DMS 273 (cell line): ENCODE data around the gene NLK.
"Not testable (repeated sequence)": the region's sequence is repeated elsewhere in the genome, so short reads cannot be mapped to it uniquely, and the experiment has no call there.

Experiments used
- DNase-seq: peaks from one replicate; lab custom pipeline; 2025; ENCODE audit not compliant: unreplicated experiment; lab: John Stamatoyannopoulos, UW

The NLK gene

DNA sequence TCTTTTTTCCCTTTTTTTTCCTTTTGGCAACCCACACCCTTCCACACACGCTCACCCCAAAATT, at the start of gene NLK:
NLK (plus strand) TSS at position 21 of the 64 bp plus-strand sequence. CDS start 197 bp downstream, outside the sequence.
- DNase-seq = no peak

DNA sequence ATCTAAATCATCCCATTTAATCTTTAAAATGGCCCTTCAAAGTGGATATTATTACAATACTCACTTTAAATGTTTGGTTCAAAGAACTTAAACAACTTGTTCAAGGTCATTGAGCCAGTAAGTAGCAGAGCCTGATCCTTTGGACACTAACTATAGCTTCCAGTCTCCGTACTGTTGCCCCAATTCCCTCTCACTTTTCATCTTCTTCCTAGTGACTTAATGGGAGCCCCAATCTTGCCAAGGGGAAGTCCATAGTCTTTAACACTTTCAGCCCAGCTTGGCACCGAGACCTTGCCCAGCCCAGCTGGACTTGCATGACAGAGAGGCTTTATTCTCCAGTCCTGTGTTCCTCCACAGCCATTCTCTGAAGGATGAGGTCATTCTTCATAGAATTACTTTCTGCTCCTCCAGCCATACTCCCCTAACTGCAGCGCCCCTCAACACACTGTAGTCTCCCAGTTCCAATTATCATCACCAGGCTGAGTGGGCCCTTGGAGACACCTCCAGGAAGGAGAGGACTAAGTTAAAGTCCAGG, 49.2 kb upstream of the NLK start:
- no peak for DNase-seq

DNA sequence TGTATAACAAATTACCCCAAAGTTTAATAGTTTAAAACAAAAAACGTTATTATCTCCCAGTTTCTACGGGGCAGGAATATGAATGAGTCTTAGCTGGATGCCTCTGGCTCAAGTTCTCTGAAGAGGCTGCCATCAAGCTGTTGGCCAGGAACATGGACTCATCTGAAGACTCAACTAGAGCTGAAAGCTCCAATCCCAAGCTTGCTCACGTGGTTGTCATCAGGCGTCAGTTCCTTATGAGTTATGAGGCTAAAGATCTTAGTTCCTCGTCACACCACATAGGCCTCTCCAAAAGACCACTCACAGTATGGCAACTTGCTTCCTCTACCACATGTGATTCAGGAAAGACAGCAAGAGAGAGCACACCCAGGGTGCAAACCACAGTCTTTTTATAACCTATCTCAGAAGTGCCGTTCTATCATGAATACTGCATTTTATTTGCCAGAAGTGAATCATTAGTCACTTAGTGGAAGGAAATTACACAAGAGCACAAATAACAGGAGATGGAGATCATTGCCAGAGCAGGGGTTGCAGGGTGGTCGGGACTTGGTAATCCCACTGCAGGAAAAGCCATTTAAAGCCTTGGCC, 48.7 kb upstream of the NLK start:
- no peak for DNase-seq

DNA sequence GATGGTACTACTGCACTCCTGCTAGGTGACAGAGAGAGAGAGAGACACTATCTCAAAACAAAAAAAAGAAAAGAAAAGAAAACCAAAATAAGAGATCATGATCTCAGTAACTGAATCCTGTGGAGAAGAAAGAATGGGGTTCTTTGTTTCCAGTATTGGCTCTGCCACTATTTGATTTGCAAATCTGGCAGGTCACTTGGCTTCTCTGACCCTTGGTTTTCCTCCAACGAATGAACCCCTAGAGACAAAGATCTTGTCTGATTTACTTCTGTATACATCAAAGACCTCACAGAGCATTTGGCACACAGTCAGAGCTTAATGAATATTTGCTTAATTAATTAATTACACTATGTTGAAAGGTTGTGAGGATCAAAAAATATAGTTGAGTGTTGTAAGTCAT, 47.9 kb upstream of the NLK start:
- no peak for DNase-seq

DNA sequence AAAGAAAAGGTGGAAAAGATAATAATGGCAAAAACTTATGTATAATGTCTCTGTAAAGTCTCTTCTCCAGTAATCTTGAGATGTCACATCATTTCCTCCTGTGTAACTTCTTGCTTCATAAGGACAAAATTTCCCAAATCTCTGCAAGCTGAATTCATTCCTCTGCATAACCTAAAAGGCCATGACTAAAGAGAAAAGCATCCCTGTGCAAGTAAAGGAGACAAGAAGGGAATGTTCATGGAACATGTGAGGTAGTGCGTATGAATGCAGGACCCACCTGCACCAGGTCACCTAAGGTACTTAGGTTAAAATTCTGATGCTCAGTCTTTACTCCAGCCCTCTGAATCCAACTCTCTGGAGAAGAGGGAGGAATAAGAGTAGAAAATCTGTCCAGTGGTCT, 46.9 kb upstream of the NLK start:
- DNase-seq = no peak

DNA sequence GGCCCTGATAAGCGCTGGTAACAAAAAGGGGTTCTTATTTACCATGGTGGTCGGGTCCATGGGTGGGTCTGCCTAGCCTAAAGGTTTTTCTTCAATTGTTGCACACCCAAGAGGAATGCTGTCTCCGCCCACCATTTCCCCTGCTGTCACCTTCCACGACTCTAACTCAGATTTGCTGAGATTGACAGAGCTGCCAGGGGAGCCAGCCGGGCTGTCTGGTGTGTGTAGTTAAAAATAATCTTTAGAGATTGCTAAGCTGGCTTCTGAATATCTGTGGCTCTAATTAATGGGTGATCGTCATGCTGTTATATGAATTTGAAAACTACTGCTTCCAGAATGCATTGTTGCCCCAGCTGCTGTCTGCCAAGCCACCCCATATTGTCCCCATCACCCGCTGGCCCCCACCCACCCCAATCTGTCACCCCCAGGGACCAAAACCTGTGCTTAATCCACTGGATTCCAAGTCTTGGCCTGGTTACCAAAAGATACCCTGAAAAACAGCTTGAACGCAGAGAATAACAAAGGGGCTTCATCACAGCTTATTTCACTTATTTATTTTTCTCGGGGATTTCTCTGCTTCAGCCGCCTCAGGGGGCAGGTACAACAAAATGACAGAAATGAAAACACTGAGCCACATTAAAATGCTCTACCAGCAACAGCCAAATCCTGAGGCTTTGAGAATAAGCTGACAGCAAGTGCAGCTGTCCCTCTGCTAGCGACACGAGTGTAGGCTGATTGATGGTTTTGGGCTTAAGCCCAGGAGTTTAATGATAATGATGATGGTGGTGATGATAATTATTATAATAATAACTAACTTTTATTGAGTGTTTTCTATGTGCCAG, 46.1 kb upstream of the NLK start:
- peak; percentile 57 for DNase-seq

DNA sequence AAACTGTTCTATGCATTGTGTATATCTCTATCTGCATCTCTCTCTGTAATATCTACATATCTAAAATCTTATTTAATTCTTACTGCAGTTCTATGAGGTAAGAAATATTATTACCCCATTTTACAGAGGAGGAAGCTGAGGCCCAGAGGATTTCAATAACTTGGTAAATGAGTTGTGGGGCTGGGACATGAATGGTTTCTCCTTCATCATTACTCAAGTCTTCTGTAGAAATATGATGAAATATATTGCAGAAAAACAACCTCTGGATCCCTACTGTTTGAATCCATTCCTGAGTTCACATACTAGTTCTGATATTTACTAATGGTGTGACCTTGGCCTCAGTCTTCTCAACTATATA, 45.5 kb upstream of the NLK start:
- no peak for DNase-seq

DNA sequence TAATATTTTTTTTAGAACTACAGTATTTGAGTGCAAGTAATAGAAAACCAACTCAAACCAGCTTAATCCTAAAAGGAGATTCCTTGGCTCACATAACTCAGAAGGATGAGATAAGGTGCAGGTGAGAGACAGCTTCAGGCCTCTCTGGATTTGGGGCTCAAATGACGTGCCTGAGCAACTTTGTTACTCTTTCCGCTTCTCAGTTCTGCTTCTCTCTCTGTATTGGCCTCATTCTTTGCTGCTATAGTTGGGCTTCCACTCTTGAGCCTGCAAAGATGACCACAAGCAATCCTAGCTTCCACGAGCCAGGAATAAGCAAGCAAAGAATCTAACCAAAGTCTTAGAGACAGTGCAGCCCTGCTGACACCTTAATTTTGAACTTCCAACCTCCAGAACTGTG, 45.0 kb upstream of the NLK start:
- no peak for DNase-seq

DNA sequence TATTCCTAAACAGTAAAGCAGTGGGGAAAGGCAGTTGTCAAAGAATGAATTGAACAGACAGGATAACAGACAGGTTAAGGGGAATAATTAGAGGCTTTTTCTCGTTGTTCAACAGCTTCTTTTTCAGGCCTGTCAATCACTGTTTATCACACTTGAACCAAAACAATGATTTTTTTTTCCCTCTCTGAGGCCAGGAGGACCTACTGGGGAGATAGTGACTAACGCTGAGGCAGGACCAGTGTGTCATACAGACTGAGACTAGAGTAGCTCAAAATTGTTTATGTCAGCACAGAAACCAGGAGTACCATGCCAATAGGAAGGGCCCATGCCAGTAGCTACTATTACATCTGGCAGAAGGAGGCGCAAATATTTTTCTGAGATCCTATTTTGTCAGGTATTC, 41.3 kb upstream of the NLK start:
- DNase-seq = no peak

DNA sequence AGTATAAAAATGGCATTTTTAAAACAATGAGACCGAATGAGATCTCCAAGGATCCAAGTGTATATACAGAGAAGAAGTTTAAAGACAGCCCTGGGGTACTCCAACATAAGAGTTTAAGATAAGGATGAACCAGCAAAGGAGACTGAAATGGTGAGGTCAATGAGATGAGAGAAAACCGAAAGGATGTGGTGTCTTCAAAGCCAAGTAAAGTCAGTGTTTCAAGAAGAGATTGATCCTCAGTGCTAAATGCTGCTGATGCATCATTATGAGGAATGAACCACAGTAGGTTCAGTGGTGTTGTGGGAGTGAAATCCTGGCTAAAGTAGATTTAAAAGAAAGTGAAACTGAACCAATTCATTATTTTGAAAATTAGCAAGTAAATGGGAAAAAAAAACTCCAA, 38.1 kb upstream of the NLK start:
- DNase-seq = no peak

DNA sequence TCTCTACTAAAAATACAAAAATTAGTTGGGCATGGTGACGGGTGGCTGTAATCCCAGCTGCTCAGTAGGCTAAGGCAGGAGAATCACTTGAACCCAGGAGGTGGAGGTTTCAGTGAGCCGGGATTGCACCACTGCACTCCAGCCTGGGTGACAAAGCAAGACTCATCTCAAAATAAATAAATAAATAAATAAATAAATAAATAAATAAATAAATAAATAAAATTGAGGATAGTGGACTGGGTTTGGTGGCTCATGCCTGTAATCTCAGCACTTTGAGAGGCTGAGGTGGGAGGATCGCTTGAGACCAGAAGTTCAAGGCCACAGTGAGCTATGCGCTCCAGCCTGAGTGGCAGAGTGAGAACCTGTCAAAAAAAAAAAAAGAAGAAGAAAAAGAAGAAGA, 34.6 kb upstream of the NLK start:
- DNase-seq = not testable (repeated sequence)

DNA sequence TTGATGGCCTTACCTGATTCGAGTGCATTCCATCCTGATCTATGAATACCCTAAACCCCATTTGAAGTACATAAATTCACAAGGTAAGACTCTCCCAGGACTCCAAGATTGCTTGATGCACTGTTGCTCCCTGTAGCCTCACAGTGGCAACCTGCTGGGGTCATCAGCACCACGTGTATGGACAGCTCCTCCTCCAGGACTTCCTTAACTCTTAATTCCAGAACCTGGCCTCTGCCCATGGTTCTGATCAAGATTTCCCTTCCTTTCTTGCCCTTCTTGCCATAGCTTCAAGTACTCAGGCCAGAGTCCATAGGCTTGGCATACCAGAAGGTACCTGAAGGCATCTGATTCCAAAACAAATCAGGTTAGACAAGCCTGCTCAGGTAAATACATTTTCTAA, 34.0 kb upstream of the NLK start:
- peak; percentile 40 for DNase-seq

DNA sequence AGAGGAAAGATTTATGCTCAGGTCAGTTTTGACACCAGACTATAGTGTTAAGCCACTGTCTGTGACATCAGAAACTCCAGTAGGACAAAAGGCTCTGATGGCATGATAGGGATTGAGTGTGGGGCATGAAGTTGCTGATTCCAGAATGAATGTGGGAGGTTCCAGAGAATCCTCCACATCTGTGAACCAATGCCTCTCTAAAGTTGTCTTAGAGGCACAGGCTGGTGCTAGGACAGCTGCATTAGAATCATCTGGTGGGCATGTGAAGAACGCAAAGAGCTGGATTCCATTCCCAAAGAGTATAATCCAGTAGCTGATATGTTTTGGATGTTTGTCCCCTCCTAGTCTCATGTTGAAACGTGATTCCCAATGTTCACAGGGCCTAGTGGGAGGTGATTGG, 32.1 kb upstream of the NLK start:
- DNase-seq = no peak

DNA sequence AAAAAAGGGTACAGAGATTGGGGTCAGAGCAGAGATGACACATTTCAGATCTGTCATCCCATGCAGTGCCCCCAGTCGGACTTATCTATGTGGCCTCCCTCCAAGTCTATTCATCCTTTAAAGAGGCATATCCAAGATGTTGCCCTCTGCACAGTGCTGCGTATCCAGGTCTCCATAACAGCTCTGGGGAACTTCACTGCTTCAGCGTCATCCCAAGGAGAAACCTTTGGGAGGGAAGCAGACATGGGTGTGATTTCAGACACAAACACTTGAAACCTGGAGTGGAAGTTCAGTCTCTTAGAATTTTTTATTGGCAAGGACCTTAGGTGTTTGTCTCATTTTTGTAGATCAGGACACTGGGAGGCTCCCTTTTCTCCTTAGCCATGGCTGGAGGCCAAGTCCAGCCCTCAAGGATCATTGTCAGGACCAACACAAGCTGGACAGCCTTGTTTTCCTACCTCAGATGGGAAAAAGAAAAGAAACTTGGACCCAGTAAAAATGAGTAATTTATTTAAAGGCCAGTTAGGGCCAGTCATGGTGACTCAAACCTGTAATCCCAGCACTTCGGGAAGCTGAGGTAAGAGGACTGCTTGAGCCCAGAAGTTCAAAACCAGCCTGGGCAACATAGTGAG, 23.9 kb upstream of the NLK start:
- no peak for DNase-seq

DNA sequence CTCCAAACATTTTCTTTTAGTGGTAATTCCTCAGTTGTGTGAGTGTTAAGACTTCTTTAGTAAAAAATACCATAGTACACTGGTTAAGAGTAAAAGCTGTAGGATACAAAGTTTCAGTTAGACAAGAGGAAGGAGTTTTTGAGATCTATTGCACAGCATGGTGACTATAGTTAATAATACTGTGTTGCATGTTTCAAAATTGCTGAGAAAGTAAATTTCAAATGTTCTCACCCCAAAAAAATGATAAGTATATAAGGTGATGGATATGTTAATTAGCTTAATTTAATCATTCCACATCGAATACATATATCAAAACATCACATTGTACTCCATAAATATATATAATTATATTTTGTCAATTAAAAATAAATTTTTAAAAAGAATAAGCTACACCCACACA, 22.0 kb upstream of the NLK start:
- no peak for DNase-seq

DNA sequence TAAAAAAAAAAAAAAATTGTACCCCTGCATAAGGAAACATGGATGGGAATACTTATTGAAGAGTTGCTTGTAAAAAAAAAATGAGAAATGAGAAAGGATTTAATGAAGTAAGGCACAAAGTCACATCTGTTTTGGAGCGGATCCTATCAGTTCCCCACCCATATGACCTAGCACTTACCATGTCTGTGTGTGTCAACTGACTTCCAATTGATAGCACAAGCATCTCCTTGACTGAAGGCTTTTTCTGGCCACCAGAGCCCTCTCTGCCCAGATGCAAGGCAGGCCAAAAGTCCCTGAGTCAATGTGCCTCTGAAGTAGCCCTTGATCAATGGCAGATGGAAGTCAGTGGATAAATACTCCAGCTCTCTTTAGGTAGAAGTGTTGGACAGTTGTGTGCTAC, 13.4 kb upstream of the NLK start:
- DNase-seq = no peak

DNA sequence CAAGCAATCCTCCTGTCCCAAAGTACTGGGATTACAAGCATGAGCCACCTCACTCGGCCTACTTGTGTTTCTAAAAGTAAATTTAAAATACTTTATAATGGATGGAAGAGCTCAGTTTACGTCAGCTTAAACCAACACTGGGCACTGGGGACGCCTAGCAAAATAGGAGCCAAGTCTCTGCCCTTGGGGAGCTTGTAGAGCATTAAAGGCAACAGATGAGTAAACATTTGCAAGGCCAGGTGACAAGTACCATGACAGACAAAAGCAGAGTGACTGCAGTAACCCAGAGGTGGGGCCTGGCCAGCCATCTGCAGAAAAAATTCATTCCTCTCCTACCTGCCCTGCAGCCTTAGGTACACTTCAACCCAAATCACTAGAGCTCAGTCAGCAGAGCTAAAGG, 12.1 kb upstream of the NLK start:
- no peak for DNase-seq

DNA sequence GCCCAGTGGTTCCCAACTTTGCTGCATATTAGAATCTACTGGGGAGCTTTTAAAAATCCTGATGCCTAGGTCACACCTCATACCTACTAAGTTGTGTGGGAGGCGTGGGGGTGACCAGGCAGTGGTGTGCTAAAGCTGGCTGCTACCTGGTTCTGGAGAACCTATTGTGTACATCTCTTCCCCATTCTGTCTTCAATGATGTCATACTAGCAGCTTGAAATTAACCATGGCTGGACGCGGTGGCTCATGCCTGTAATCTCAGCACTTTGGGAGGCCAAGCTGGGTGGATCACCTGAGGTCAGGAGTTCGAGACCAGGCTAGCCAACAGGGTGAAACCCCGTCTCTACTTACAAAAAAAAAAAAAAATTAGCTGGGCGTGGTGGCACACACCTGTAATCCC, 11.3 kb upstream of the NLK start:
- no peak for DNase-seq

DNA sequence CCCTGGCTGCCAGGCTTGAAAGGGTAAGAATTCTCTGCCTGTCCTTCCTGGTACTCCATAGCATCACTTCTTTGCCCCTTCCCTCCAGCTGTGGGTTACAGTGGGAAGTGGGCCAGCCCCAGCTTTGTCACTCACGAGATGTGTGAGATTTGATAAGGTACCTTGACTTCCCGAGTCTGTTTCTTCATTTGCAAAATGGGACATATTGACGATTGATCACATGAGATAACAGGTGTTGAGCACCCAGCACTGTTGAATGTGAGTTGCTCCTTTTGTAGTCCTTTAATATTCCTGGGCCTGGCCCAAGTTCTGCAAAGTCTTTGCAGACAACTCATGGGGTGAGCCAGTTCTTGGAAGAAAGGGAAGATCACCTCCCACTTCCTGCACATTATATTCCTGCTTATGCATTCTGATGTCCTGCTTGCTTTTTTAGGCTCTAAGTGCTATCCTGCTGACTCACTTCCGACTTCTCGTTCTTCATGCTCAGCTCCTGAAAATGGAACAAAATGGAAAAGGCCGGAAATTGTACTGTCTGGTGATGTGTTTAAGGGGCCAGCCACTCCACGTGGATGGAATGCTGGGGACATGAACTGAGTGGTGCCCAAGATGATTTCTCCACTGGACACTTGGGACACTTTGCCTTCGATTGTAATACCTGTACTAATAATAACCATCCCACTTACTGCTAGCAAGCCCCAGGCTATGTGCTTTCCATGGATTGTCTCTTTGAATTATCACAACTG, 8.3 kb upstream of the NLK start:
- no peak for DNase-seq

DNA sequence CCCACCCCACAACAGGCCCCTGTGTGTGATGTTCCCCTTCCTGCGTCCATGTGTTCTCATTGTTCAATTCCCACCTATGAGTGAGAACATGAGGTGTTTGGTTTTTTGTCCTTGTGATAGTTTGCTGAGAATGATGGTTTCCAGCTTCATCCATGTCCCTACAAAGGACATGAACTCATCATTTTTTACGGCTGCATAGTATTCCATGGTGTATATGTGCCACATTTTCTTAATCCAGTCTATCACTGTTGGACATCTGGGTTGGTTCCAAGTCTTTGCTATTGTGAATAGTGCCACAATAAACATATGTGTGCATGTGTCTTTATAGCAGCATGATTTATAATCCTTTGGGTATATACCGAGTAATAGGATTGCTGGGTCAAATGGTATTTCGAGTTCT, 7.0 kb upstream of the NLK start:
- DNase-seq = not testable (repeated sequence)

DNA sequence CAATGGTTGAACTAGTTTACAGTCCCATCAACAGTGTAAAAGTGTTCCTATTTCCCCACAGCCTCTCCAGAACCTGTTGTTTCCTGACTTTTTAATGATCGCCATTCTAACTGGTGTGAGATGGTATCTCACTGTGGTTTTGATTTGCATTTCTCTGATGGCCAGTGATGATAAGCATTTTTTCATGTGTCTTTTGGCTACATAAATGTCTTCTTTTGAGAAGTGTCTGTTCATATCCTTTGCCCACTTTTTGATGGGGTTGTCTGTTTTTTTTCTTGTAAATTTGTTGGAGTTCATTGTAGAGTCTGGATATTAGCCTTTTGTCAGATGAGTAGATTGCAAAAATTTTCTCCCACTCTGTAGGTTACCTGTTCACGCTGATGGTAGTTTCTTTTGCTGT, 6.6 kb upstream of the NLK start:
- DNase-seq = not testable (repeated sequence)

DNA sequence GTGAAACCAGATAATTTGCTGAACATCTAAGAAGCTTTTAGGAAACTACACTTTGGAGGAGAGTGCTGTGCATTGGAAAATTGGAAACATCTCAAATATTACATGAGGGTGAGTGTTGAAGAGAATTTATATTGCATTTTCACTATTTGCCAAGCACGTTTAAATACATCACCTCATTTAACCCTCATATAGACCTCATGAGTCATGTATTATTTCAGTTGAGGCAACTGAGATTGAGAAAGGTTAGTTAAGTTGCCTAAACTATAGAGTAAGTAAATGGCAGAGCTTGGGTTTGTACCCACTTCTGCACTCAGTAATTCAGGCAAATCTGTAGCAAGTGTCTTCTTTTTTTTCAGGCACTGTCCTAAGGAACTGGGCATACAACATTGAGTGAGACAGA, 3.7 kb upstream of the NLK start:
- no peak for DNase-seq
